ENCODE data around the gene CYP4F12. TPM values are rescaled to one million over a fixed set of nuclear protein-coding genes. Genes with fewer than 3 reads are reported as not detected.

Gene CYP4F12
- total and polyA plus RNA-seq, 2 of the 8 experiments (the other 6 are each of a cell fraction or from before 2014, with no cell fraction given) = not detected

DNA sequence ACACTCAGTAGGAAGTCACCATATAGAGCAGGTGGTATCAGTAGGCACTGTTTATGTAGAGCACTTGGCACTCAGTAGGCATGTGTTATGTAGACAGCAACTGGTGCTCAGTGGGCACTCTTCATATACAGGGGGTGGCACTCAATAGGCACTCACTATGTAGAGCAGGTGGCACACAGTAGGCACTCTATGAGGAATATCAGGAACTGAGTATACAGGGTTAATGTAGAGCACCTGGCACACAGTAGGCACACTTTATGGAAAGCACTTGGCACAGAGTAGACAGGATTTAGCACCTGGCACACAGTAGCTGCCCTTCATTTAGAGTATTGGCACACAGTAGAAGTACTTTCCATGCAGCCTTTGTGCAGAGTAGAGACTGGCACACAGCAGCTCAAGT is 33.3 kb upstream of the CYP4F12 start:
- Histone ChIP-seq H3K4me3 (ENCODE audit: extremely low read depth in 1 of 4, insufficient read depth in 2 of 4, low read depth in 3 of 4, low read length in 4 of 4) (no peak overlapping the region), H3K79me2 (ENCODE audit: control insufficient read depth in 1 of 2, insufficient read depth in 2 of 2, low read length in 2 of 2) (no peaks in the 10 kb centered on the region), H3K14ac (ENCODE audit: insufficient read length) (no peak overlapping the region), H2AFZ (ENCODE audit: low read length) (no peak overlapping the region), H2BK5ac (ENCODE audit: low read depth, low read length) (no peak overlapping the region), H4K8ac (ENCODE audit: extremely low read depth, insufficient read depth, low read length) (no peak overlapping the region), H3K9ac (replicated peaks in 1 of 4; ENCODE audit: extremely low read depth in 1 of 4, low read depth in 3 of 4, low read length in 3 of 4) (no peak overlapping the region), H3K4ac (replicated peaks; ENCODE audit: insufficient read length, low read depth, low read length) (no peak overlapping the region), H3K36me3 (ENCODE audit: control insufficient read depth in 2 of 4, insufficient read depth in 4 of 4, low read length in 3 of 4) (no peaks in the 10 kb centered on the region), H4K20me1 (replicated peaks in 1 of 2; ENCODE audit: control insufficient read depth in 1 of 2, insufficient read depth in 2 of 2, low read length in 2 of 2) (no peaks in the 10 kb centered on the region), H2AK5ac (ENCODE audit: low read depth, low read length) (no peak overlapping the region), H2BK12ac (ENCODE audit: low read depth, low read length) (no peak overlapping the region), H3K27ac (ENCODE audit: low read depth, low read length) (no peak overlapping the region), H3K4me2 (ENCODE audit: insufficient read depth in 1 of 2, low read depth in 2 of 2, low read length in 2 of 2) (no peak overlapping the region), H2BK20ac (ENCODE audit: low read length) (no peak overlapping the region), H3K56ac (replicated peaks; ENCODE audit: insufficient read length, low read depth, low read length) (no peak overlapping the region), H3K79me1 (ENCODE audit: low read depth, low read length) (no peaks in the 10 kb centered on the region; the same call in 1 of the 2 replicates), H3K23ac (ENCODE audit: insufficient read length) (no peak overlapping the region), H4K5ac (ENCODE audit: insufficient read length, low read depth, low read length) (no peak overlapping the region), H3K27me3 (replicated peaks in 1 of 4; ENCODE audit: control insufficient read depth in 3 of 4, extremely low read depth in 1 of 4, insufficient read depth in 3 of 4, low read length in 3 of 4) (no peaks in the 10 kb centered on the region), H2BK120ac (replicated peaks; ENCODE audit: low read depth, low read length) (no peak overlapping the region), H3K23me2 (ENCODE audit: low read depth, low read length) (peaks cover 4% of the 10 kb centered on the region; the same call in 1 of the 2 replicates), H4K91ac (replicated peaks; ENCODE audit: insufficient read length, low read length) (no peak overlapping the region), H3K4me1 (replicated peaks in 1 of 4; ENCODE audit: control insufficient read depth in 3 of 4, insufficient read depth in 4 of 4, low read length in 3 of 4) (no peaks in the 10 kb centered on the region), H3K18ac (ENCODE audit: extremely low read depth, low read length) (no peak overlapping the region), H2BK15ac (ENCODE audit: low read length) (no peak overlapping the region), H3K9me3 (ENCODE audit: insufficient read depth in 2 of 2, low read depth in 1 of 2, low read length in 1 of 2) (peaks cover 71 to 84% of the 10 kb centered on the region in 2 experiments)
- TF ChIP-seq KDM5A (IDR thresholded peaks at IDR 0.05; ENCODE audit: low read length) (no peak), JUND (IDR thresholded peaks at IDR 0.05; ENCODE audit: low read length) (no peak), HDAC6 (IDR thresholded peaks at IDR 0.05; ENCODE audit: low read depth, low read length) (no peak), GABPA (IDR thresholded peaks at IDR 0.05; ENCODE audit: borderline replicate concordance, insufficient read depth, low read length) (no peak), E2F6 (IDR thresholded peaks at IDR 0.05) (no peak), SIN3A (conservative IDR thresholded peaks at IDR 0.05 in 1 of 2, IDR thresholded peaks at IDR 0.05 in 1 of 2; ENCODE audit: low read depth in 1 of 2, low read length in 2 of 2) (no peak), NANOG (IDR thresholded peaks at IDR 0.05; ENCODE audit: insufficient read depth, low read depth, low read length, poor library complexity, severe bottlenecking) (no peak), SIRT6 (IDR thresholded peaks at IDR 0.05; ENCODE audit: low read length) (no peak), RXRA (IDR thresholded peaks at IDR 0.05; ENCODE audit: insufficient read depth, low read depth, low read length) (no peak)
- no peak for DNase-seq (ENCODE audit: low read depth in 1 of 2, low spot score in 2 of 2)
- FAIRE-seq = no peak
- ChIA-PET POLR2A (ENCODE audit: partially characterized antibody) (no interaction called here), CTCF (ENCODE audit: partially characterized antibody) (no interaction called here)
